Stomach (tissue), 9 donors: ENCODE data around the gene TRAF3. TPM values are rescaled to one million over a fixed set of nuclear protein-coding genes. Genes with fewer than 3 reads are reported as not detected.

Experiments used
- DNase-seq, 2 donors: peaks; one replicate each; pipeline versions ENCODE4 v3.0.0 to v3.0.0-alpha.2; 2013 to 2019
- H3K27ac ChIP-seq, 5 donors: fragments of 200-600 bp in 4 of 5; sonication (generic) in 4 of 5; one replicate each; pipeline ENCODE4 v1.5.1; 2013 to 2019; ENCODE audit warnings: mild to moderate bottlenecking in 1 of 5, moderate library complexity in 1 of 5
- H3K27me3 ChIP-seq, 3 donors: fragments of 200-600 bp; sonication (generic); one replicate each; pipeline ENCODE4 v1.5.1; 2017 to 2019; ENCODE audit warnings: mixed run types in 1 of 3
- H3K36me3 ChIP-seq, 4 donors: fragments of 200-600 bp; sonication (generic); 1 replicate in 3 of 4; 2 replicates in 1 of 4; pipeline ENCODE4 v1.5.1; 2016 to 2019
- H3K4me1 ChIP-seq, 4 donors: fragments of 200-600 bp; sonication (generic); one replicate each; pipeline ENCODE4 v1.5.1; 2016 to 2019
- H3K4me3 ChIP-seq, 4 donors: fragments of 200-600 bp; sonication (generic) in 3 of 4; one replicate each; pipeline ENCODE4 v1.5.1; 2016 to 2019; ENCODE audit warnings: mild to moderate bottlenecking in 1 of 4
- H3K9me3 ChIP-seq, 4 donors: fragments of 200-600 bp; sonication (generic); one replicate each; pipeline ENCODE4 v1.5.1; 2016 to 2019
- CTCF ChIP-seq, 7 experiments: fragments of 450-650 bp in 4 of 7; fragments of 200-600 bp in 3 of 7; sonication (generic) in 3 of 7; IDR thresholded peaks; one replicate each; pipeline ENCODE4 v1.5.1; 2016 to 2019; ENCODE audit warnings: antibody characterized with exemption in 7 of 7, control low read depth in 2 of 7, mild to moderate bottlenecking in 1 of 7
- EP300 ChIP-seq: sonication (generic); formaldehyde crosslinking; IDR thresholded peaks from one replicate; pipeline ENCODE4 v1.6.1; 2017; ENCODE audit warnings: antibody characterized with exemption
- POLR2A ChIP-seq, 4 donors: fragments of 450-650 bp; IDR thresholded peaks; one replicate each; pipeline ENCODE4 v1.6.1; 2016; ENCODE audit warnings: antibody characterized with exemption in 4 of 4, control low read depth in 2 of 4, mild to moderate bottlenecking in 1 of 4, moderate library complexity in 1 of 4
- POLR2AphosphoS5 ChIP-seq, 3 donors: sonication (generic); formaldehyde crosslinking; IDR thresholded peaks; one replicate each; pipeline ENCODE4 v1.6.1; 2016; ENCODE audit warnings: antibody characterized with exemption in 3 of 3
- WGBS, 5 donors: extraction: QIAGEN DNeasy Blood & Tissue Kit in 3 of 5; methylation state at CpG; one replicate each; pipeline versions ENCODE4 v1.1.5 to v1.1.7; 2013 to 2018; 5-methylcytosine and 5-hydroxymethylcytosine counted together
- intact Hi-C: fragments of 100-400 bp; cut with DNase I; formaldehyde crosslinking; loops from one replicate; pipeline ENCODE4 v1.15.1; 2023; ENCODE audit warnings: low total_unique reads
- polyA plus RNA-seq, 3 donors: library from polyadenylated mRNA; stranded (reverse); fragments of 200-250 nt; gene quantifications; one replicate each; pipeline ENCODE4 v1.2.3, GENCODE V29; 2013
- total RNA-seq, 5 donors: library from RNA; depleted of rRNA; stranded (reverse); fragments of >200 nt; gene quantifications; one replicate each; pipeline versions ENCODE4 v1.1.0 to v1.2.3, GENCODE V29; 2014 to 2016
- donor health status: healthy with polysubstance abuse.
- donor health status: Bipolar disorder and iron deficiency.
- donor health status: healthy.

TRAF3 gene
- total and polyA plus RNA-seq, 8 donors = 3.5 to 30.1 (median 6.3) TPM

- peak overlapping the region; percentile 77 to 88 (median 84) for H3K27ac ChIP-seq
- 27 to 55% (median 34%) methylated on average over 16 to 19 of the region's 19 CpGs for WGBS, 5 donors
- peak overlapping the region; percentile 44 to 58 (median 46) for H3K4me3 ChIP-seq
- TF ChIP-seq CTCF (IDR thresholded peaks at IDR 0.05) (no peak), POLR2AphosphoS5 (IDR thresholded peaks at IDR 0.05) (peak in 2 of 3 donors; percentile 79 to 80), POLR2A (IDR thresholded peaks at IDR 0.05) (peak in 1 of 4 donors; percentile 14), EP300 (no peak)
- H3K4me1 ChIP-seq = peaks cover 38 to 59% (median 58%) of the 10 kb centered on the region in 4 donors
- peaks cover 18 to 88% (median 64%) of the 10 kb centered on the region in 3 donors for H3K27me3 ChIP-seq
- peak; percentile 73 to 95 for DNase-seq
- no peaks in the 10 kb centered on the region for H3K9me3 ChIP-seq
- H3K36me3 ChIP-seq = peaks cover 0 to 11% (median 6%) of the 10 kb centered on the region in 4 donors
- intact Hi-C loops = no loop called here
Measured at GRCh38 chr14:102927346-102927877, 150.2 kb downstream of the TRAF3 start.

GRCh38 chr14:102927878-102928411 lies 150.7 kb downstream of the TRAF3 start:
- no peak for TF ChIP-seq EP300
- no peak for TF ChIP-seq POLR2AphosphoS5 (IDR thresholded peaks at IDR 0.05)
- no peak for TF ChIP-seq POLR2A (IDR thresholded peaks at IDR 0.05)
- TF ChIP-seq CTCF (IDR thresholded peaks at IDR 0.05) = no peak
- H3K9me3 ChIP-seq = no peaks in the 10 kb centered on the region
- H3K4me1 ChIP-seq = peaks cover 35 to 53% (median 52%) of the 10 kb centered on the region in 4 donors
- H3K36me3 ChIP-seq = peaks cover 0 to 16% (median 11%) of the 10 kb centered on the region in 4 donors
- WGBS, 5 donors = 5 to 26% (median 12%) methylated on average over 4 to 35 of the region's 35 CpGs
- intact Hi-C loops = no loop called here
- DNase-seq = peak in 1 of 2 donors; percentile 66
- peak overlapping the region; percentile 77 to 88 (median 84) for H3K27ac ChIP-seq
- peak overlapping the region; percentile 44 to 58 (median 46) for H3K4me3 ChIP-seq
- H3K27me3 ChIP-seq = peaks cover 18 to 82% (median 59%) of the 10 kb centered on the region in 3 donors

GRCh38 chr14:102928412-102929240 lies 151.4 kb downstream of the TRAF3 start:
- intact Hi-C loops = no loop called here

More at GRCh38 chr14:102928412-102929240, 151.4 kb downstream of the TRAF3 start:
- H3K27ac ChIP-seq = peak overlapping the region; percentile 77 to 88 (median 84)
- 2 to 5% (median 2%) methylated on average over 22 to 94 of the region's 94 CpGs for WGBS, 5 donors
- peaks cover 18 to 76% (median 52%) of the 10 kb centered on the region in 3 donors for H3K27me3 ChIP-seq
- H3K9me3 ChIP-seq = no peaks in the 10 kb centered on the region
- H3K4me1 ChIP-seq = peaks cover 32 to 47% (median 45%) of the 10 kb centered on the region in 4 donors
- H3K4me3 ChIP-seq = peak overlapping the region; percentile 44 to 58 (median 46)
- H3K36me3 ChIP-seq = peaks cover 0 to 23% (median 18%) of the 10 kb centered on the region in 4 donors
- peak; percentile 87 to 95 for DNase-seq
- no peak for TF ChIP-seq CTCF (IDR thresholded peaks at IDR 0.05)
- peak in 1 of 3 donors; percentile 74 for TF ChIP-seq POLR2AphosphoS5 (IDR thresholded peaks at IDR 0.05)
- TF ChIP-seq POLR2A (IDR thresholded peaks at IDR 0.05) = peak in 1 of 4 donors; percentile 6
- no peak for TF ChIP-seq EP300
